Thyroid gland (tissue), 4 donors: ENCODE results near the gene CFAP20DC.

Experiments used
- POLR2A ChIP-seq, 2 donors: fragments of 450-650 bp; IDR thresholded peaks; one replicate each; pipeline ENCODE4 v1.6.1; 2017; ENCODE audit warnings: antibody characterized with exemption in 2 of 2, mild to moderate bottlenecking in 2 of 2, moderate library complexity in 1 of 2
- TF ChIP-seq, protein P1 (sequence below), 6 experiments: fragments of 200-600 bp in 3 of 6; fragments of 450-650 bp in 3 of 6; sonication (generic) in 3 of 6; IDR thresholded peaks; one replicate each; pipeline ENCODE4 v1.5.1; 2016 to 2019; ENCODE audit warnings: antibody characterized with exemption in 6 of 6, mild to moderate bottlenecking in 2 of 6, inconsistent platforms in 1 of 6, moderate library complexity in 1 of 6

DNA sequence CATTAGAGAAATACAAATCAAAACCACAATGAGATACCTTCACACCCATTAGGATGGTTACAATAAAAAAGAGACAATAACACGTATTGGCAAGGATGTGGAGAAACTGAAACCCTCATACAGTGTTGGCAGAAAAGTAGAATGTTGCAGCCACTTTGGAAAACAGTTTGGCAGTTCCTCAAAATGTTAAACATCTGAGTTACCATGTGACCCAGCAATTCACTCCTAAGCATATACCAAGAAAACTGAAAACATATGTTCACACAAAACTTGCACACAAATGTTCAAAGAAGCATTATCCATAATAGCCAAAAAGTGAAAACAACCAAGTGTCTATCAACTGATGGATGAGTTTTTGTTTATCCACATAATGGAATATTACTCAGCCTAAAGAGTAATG lies 216.3 kb downstream of the CFAP20DC start:
- TF ChIP-seq, protein P1, sequence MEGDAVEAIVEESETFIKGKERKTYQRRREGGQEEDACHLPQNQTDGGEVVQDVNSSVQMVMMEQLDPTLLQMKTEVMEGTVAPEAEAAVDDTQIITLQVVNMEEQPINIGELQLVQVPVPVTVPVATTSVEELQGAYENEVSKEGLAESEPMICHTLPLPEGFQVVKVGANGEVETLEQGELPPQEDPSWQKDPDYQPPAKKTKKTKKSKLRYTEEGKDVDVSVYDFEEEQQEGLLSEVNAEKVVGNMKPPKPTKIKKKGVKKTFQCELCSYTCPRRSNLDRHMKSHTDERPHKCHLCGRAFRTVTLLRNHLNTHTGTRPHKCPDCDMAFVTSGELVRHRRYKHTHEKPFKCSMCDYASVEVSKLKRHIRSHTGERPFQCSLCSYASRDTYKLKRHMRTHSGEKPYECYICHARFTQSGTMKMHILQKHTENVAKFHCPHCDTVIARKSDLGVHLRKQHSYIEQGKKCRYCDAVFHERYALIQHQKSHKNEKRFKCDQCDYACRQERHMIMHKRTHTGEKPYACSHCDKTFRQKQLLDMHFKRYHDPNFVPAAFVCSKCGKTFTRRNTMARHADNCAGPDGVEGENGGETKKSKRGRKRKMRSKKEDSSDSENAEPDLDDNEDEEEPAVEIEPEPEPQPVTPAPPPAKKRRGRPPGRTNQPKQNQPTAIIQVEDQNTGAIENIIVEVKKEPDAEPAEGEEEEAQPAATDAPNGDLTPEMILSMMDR (IDR thresholded peaks at IDR 0.05): no peak
- TF ChIP-seq POLR2A (IDR thresholded peaks at IDR 0.05): no peak
